HepG2 (cell line): ENCODE data around the gene CASP1. TPM values are rescaled to one million over a fixed set of nuclear protein-coding genes. Genes with fewer than 3 reads are reported as not detected.

Source experiments
- ATAC-seq: fragments of 200-7000 bp; cut with Tn5 transposase; 3 replicates; pipeline ENCODE4 v1.9.1; 2020; ENCODE audit warnings: mild to moderate bottlenecking, moderate library complexity
- BruUV-seq: library from RNA; stranded (reverse); fragments of 400-500 nt; replicated peaks from 2 replicates; lab custom pipeline; 2021; lab: Mats Ljungman, UMichigan
- CTCF ChIA-PET: fragments of 300-600 bp; formaldehyde crosslinking; extraction: SDS; loops from one replicate; lab custom pipeline; 2021; ENCODE audit warnings: low total read pairs, inconsistent platforms, low intra/inter-chr PET ratio; lab: Yijun Ruan, JAX
- POLR2A ChIA-PET: fragments of 350-600 bp; sonication (Branson Sonifier 250); formaldehyde crosslinking; loops from one replicate; lab custom pipeline; 2020; ENCODE audit warnings: antibody characterized with exemption, inconsistent platforms; lab: Yijun Ruan, JAX
- DNase-seq: peaks from one replicate; pipeline ENCODE4 v3.0.0-alpha.2; 2015; ENCODE audit warnings: low spot score
- FAIRE-seq: peaks from 3 replicates; lab custom pipeline; 2011; peaks lifted over from hg19 to GRCh38; lab: Jason Lieb, UNC
- H2AFZ ChIP-seq: one replicate; pipeline ENCODE4 v1.6.1; 2011; ENCODE audit warnings: low read length, inconsistent platforms
- H3K27ac ChIP-seq: fragments of 300-600 bp; 3 replicates; pipeline ENCODE4 v1.8.0; 2011; ENCODE audit warnings: mixed run types, mild to moderate bottlenecking, mixed read lengths, low read length, inconsistent platforms; ENCODE audit not compliant: insufficient read depth; ENCODE audit errors: extremely low read length
- H3K27me3 ChIP-seq, 2 experiments: fragments of 200-600 bp in 1 of 2; 2 replicates in 1 of 2; 3 replicates in 1 of 2; pipeline versions ENCODE4 v1.6.0 to v1.8.0; 2011; ENCODE audit warnings: low read length in 2 of 2, mild to moderate bottlenecking in 2 of 2, moderate library complexity in 2 of 2, inconsistent platforms in 1 of 2; ENCODE audit not compliant: insufficient read depth in 2 of 2, control insufficient read depth in 1 of 2
- H3K36me3 ChIP-seq, 2 experiments: fragments of 200-600 bp in 1 of 2; replicated peaks in 1 of 2; 2 replicates in 1 of 2; 3 replicates in 1 of 2; pipeline versions ENCODE4 v1.5.1 to v1.8.0; 2011; ENCODE audit warnings: low read length in 2 of 2, inconsistent platforms in 1 of 2; ENCODE audit not compliant: insufficient read depth in 2 of 2, control insufficient read depth in 1 of 2
- H3K4me1 ChIP-seq: 2 replicates; pipeline ENCODE4 v1.5.1; 2012; ENCODE audit warnings: low read length, inconsistent platforms; ENCODE audit not compliant: insufficient read depth
- H3K4me2 ChIP-seq: 2 replicates; pipeline ENCODE4 v1.6.0; 2011; ENCODE audit warnings: low read depth, low read length, inconsistent platforms
- H3K4me3 ChIP-seq, 3 experiments: fragments of 200-600 bp in 1 of 3; sonication (generic), shearing (Covaris generic) in 1 of 3; replicated peaks in 1 of 3; 2 replicates each; pipeline ENCODE4 v1.5.1; 2011 to 2016; ENCODE audit warnings: low read length in 3 of 3, inconsistent platforms in 2 of 3, low read depth in 2 of 3, mild to moderate bottlenecking in 2 of 3, control low read depth in 1 of 3, mixed read lengths in 1 of 3; ENCODE audit not compliant: insufficient read depth in 1 of 3
- H3K79me2 ChIP-seq: one replicate; pipeline ENCODE4 v1.6.1; 2011; ENCODE audit warnings: low read length, inconsistent platforms; ENCODE audit not compliant: insufficient read depth
- H3K9ac ChIP-seq: 2 replicates; pipeline ENCODE4 v1.6.0; 2011; ENCODE audit warnings: mild to moderate bottlenecking, low read depth, low read length, inconsistent platforms; ENCODE audit not compliant: insufficient read depth
- H3K9me3 ChIP-seq: 2 replicates; pipeline ENCODE4 v1.5.1; 2012; ENCODE audit warnings: mild to moderate bottlenecking, low read length
- H4K20me1 ChIP-seq: 2 replicates; pipeline ENCODE4 v1.6.0; 2011; ENCODE audit warnings: inconsistent platforms, mild to moderate bottlenecking, low read length, moderate library complexity; ENCODE audit not compliant: insufficient read depth
- DNMT3B ChIP-seq: conservative IDR thresholded peaks from 2 replicates; pipeline ENCODE4 v1.6.1; 2016; ENCODE audit warnings: missing biosample characterization, control low read depth
- FUBP1 ChIP-seq: sonication (generic); formaldehyde crosslinking; IDR thresholded peaks from 2 replicates; pipeline ENCODE4 v1.5.1; 2020; ENCODE audit warnings: missing genetic modification reagents, mild to moderate bottlenecking, borderline replicate concordance
- ISX ChIP-seq: sonication (generic); formaldehyde crosslinking; conservative IDR thresholded peaks from 2 replicates; pipeline ENCODE4 v1.5.0; 2020; ENCODE audit warnings: missing genetic modification reagents
- MTF2 ChIP-seq: sonication (generic); formaldehyde crosslinking; IDR thresholded peaks from 2 replicates; pipeline ENCODE4 v1.5.0; 2020; ENCODE audit warnings: missing genetic modification reagents, borderline replicate concordance
- NFE2L1 ChIP-seq: sonication (generic); formaldehyde crosslinking; IDR thresholded peaks from 2 replicates; pipeline ENCODE4 v1.4.0; 2020; ENCODE audit warnings: missing genetic modification reagents, mild to moderate bottlenecking, borderline replicate concordance
- NRL ChIP-seq: sonication (generic); formaldehyde crosslinking; IDR thresholded peaks from 2 replicates; pipeline ENCODE4 v1.5.0; 2020; ENCODE audit warnings: missing genetic modification reagents, mild to moderate bottlenecking, moderate library complexity, borderline replicate concordance
- PLRG1 ChIP-seq: fragments of 450-650 bp; conservative IDR thresholded peaks from 2 replicates; pipeline ENCODE4 v1.6.1; 2016
- RARG ChIP-seq: sonication (generic); formaldehyde crosslinking; IDR thresholded peaks from 2 replicates; pipeline ENCODE4 v1.4.0; 2020; ENCODE audit warnings: low read depth, mild to moderate bottlenecking, missing genetic modification reagents
- RBAK ChIP-seq: sonication (generic); formaldehyde crosslinking; IDR thresholded peaks from 2 replicates; pipeline ENCODE4 v1.5.1; 2020; ENCODE audit warnings: mild to moderate bottlenecking, missing genetic modification reagents
- TRIM24 ChIP-seq: sonication (generic); formaldehyde crosslinking; IDR thresholded peaks from 2 replicates; pipeline ENCODE4 v1.8.0; 2022; ENCODE audit warnings: mild to moderate bottlenecking, missing genetic modification reagents
- ZBTB42 ChIP-seq: sonication (generic); formaldehyde crosslinking; IDR thresholded peaks from 2 replicates; pipeline ENCODE4 v1.5.0; 2020; ENCODE audit warnings: mild to moderate bottlenecking, missing genetic modification reagents
- ZMYM3 ChIP-seq: sonication (generic); formaldehyde crosslinking; IDR thresholded peaks from 2 replicates; pipeline ENCODE4 v1.5.1; 2020; ENCODE audit warnings: mild to moderate bottlenecking, missing genetic modification reagents
- ZNF713 ChIP-seq: sonication (generic); formaldehyde crosslinking; IDR thresholded peaks from 2 replicates; pipeline ENCODE4 v1.4.0; 2020; ENCODE audit warnings: mild to moderate bottlenecking, missing genetic modification reagents
- ZNF737 ChIP-seq: sonication (generic); formaldehyde crosslinking; IDR thresholded peaks from 2 replicates; pipeline ENCODE4 v1.5.0; 2020; ENCODE audit warnings: missing genetic modification reagents, mild to moderate bottlenecking, borderline replicate concordance
- WGBS: methylation state at CpG from one replicate; pipeline ENCODE4 v1.1.6; 2017; ENCODE audit warnings: low lambda C conversion rate; 5-methylcytosine and 5-hydroxymethylcytosine counted together
- in situ Hi-C: cut with HindIII; loops from 2 replicates; pipeline ENCODE4 v1.10.0; 2017; ENCODE audit warnings: low pct_unique_long_range_greater_than_20kb; ENCODE audit not compliant: extremely low pct_ligation_motif_present
- intact Hi-C: fragments of 100-400 bp; cut with micrococcal nuclease; formaldehyde crosslinking; loops from one replicate; pipeline ENCODE4 v1.10.0; 2022; ENCODE audit not compliant: unreplicated experiment
- polyA plus RNA-seq, 8 experiments: library from polyadenylated mRNA; depleted of rRNA in 3 of 8; stranded (reverse) in 7 of 8; unstranded in 1 of 8; fragments of >200 nt; fragmentation: Illumina TruSeq in 4 of 8; extraction: Trizol in 4 of 8; gene quantifications; 2 replicates each; pipeline versions ENCODE4 v1.2.1 to v1.2.3, GENCODE V29; 2011 to 2016; ENCODE audit warnings: low read depth in 4 of 8, missing spikeins in 1 of 8, mixed read lengths in 1 of 8; ENCODE audit not compliant: insufficient read depth in 1 of 8
- total RNA-seq, 5 experiments: library from RNA; depleted of rRNA; stranded (reverse); fragments of >200 nt; fragmentation: Illumina TruSeq; extraction: Trizol; gene quantifications; 2 replicates each; pipeline ENCODE4 v1.2.3, GENCODE V29; 2016; ENCODE audit warnings: low read depth in 1 of 5
- TF ChIP-seq, protein P1 (sequence below): IDR thresholded peaks from 2 replicates; pipeline ENCODE4 v1.6.1; 2016
- TF ChIP-seq, protein P2 (sequence below): sonication (generic); formaldehyde crosslinking; IDR thresholded peaks from 2 replicates; pipeline ENCODE4 v1.5.0; 2020; ENCODE audit warnings: missing genetic modification reagents, mild to moderate bottlenecking, borderline replicate concordance

CASP1 gene
- total and polyA plus RNA-seq, 2 of the 13 experiments (the other 11 are each of a cell fraction or from before 2014, with no cell fraction given): 0.34 to 5.2 TPM

DNA sequence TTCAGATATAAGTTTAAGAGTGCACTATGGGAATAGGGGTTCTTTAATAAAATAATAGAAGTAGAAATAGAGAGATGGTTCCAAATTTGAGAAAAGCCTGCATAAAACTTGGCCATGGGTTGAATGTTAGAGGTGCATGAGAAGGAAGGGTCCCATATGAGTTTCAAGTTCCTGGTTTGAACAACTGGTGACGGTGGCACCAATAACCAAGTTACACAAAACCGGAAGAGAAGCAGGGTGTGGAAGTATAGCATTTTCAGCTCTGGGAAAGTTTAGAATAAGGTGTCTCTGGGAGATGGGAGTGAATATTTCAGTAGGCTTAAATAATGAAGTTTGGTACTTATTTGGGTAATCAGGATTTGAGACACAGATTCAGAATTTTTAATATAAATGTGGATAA, 2.4 kb downstream of the CASP1 start:
- Histone ChIP-seq H2AFZ (no peak overlapping the region), H3K9ac (no peak overlapping the region), H4K20me1 (no peaks in the 10 kb centered on the region), H3K27me3 (no peaks in the 10 kb centered on the region), H3K4me1 (peaks cover 13% of the 10 kb centered on the region), H3K9me3 (no peaks in the 10 kb centered on the region), H3K27ac (no peak overlapping the region), H3K4me3 (no peak overlapping the region), H3K36me3 (no peaks in the 10 kb centered on the region), H3K4me2 (no peak overlapping the region), H3K79me2 (no peaks in the 10 kb centered on the region)
- 75% methylated on average over 2 of the region's 2 CpGs for WGBS
- TF ChIP-seq RBAK (CRISPR knock-in tag) (no peak), NRL (no peak), ZNF737 (CRISPR knock-in tag) (no peak), ISX (no peak), TRIM24 (no peak), RARG (CRISPR knock-in tag) (no peak), NFE2L1 (CRISPR knock-in tag) (no peak), PLRG1 (no peak), ZBTB42 (CRISPR knock-in tag) (no peak), FUBP1 (no peak), DNMT3B (no peak), MTF2 (CRISPR knock-in tag) (no peak), ZMYM3 (no peak), ZNF713 (CRISPR knock-in tag) (no peak)
- TF ChIP-seq, protein P1, sequence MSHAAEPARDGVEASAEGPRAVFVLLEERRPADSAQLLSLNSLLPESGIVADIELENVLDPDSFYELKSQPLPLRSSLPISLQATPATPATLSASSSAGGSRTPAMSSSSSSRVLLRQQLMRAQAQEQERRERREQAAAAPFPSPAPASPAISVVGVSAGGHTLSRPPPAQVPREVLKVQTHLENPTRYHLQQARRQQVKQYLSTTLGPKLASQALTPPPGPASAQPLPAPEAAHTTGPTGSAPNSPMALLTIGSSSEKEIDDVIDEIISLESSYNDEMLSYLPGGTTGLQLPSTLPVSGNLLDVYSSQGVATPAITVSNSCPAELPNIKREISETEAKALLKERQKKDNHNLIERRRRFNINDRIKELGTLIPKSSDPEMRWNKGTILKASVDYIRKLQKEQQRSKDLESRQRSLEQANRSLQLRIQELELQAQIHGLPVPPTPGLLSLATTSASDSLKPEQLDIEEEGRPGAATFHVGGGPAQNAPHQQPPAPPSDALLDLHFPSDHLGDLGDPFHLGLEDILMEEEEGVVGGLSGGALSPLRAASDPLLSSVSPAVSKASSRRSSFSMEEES (CRISPR knock-in tag): no peak
- TF ChIP-seq, protein P2, sequence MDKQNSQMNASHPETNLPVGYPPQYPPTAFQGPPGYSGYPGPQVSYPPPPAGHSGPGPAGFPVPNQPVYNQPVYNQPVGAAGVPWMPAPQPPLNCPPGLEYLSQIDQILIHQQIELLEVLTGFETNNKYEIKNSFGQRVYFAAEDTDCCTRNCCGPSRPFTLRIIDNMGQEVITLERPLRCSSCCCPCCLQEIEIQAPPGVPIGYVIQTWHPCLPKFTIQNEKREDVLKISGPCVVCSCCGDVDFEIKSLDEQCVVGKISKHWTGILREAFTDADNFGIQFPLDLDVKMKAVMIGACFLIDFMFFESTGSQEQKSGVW (CRISPR knock-in tag): no peak
- ATAC-seq: no peak
- CTCF ChIA-PET: no interaction called here
- POLR2A ChIA-PET: no interaction called here
- FAIRE-seq: no peak
- DNase-seq: no peak
- intact Hi-C loops: no loop called here
- in situ Hi-C loops: no loop called here
- BruUV-seq: no TSS peak
